ENCODE results near the gene AK2. TPM values are rescaled to one million over a fixed set of nuclear protein-coding genes. Genes with fewer than 3 reads are reported as not detected.
A peak's percentile ranks its signal among the peaks of the same experiment; 100 is the strongest.

The AK2 gene
- total RNA-seq, 1 experiment from 2014 or later: 191 TPM

DNA sequence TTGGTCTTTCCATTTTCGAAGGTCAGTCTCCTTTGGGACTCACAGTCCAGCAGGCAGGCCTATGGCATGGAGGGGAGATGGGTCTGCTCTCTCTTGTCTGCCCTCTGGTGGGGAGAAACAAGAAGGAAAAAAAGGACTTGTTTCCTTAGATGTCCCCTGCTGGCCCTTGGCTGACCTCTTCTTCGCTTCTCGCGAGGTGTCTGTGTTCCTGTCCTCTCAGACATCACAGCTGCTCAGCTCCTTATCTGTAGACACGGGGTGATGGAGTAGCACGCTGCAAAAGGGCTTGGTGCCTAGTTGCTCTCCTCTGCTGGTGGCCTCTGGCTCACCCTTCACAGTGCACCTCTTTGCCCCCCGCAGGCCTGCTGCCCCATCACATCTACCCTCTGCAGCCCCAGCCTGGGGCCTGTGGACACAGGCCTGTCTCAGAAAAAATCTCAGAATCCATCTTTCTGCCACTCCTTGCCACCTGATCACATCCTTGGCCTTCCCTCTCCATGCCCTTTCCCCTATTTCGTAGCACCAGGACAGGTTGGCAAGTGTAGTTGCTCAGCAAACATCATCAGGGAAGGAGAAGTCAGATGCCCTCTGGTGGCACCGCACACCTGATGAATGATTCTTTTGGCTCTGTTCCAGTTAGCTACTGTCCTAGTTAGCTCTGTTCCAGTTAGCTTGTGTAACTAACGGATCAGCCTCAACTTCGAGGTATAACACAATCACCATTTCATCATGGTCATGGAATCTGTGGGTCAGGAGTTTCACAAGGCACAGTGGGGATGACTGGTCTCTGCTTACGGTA is 18.7 kb upstream of the AK2 start:
- TF ChIP-seq, protein P1, sequence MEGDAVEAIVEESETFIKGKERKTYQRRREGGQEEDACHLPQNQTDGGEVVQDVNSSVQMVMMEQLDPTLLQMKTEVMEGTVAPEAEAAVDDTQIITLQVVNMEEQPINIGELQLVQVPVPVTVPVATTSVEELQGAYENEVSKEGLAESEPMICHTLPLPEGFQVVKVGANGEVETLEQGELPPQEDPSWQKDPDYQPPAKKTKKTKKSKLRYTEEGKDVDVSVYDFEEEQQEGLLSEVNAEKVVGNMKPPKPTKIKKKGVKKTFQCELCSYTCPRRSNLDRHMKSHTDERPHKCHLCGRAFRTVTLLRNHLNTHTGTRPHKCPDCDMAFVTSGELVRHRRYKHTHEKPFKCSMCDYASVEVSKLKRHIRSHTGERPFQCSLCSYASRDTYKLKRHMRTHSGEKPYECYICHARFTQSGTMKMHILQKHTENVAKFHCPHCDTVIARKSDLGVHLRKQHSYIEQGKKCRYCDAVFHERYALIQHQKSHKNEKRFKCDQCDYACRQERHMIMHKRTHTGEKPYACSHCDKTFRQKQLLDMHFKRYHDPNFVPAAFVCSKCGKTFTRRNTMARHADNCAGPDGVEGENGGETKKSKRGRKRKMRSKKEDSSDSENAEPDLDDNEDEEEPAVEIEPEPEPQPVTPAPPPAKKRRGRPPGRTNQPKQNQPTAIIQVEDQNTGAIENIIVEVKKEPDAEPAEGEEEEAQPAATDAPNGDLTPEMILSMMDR (conservative IDR thresholded peaks at IDR 0.05): peak; percentile 85
- TF ChIP-seq EZH2 (IDR thresholded peaks at IDR 0.05; ENCODE audit: low read depth): no peak
- Histone ChIP-seq H3K79me2 (ENCODE audit: low read depth) (no peaks in the 10 kb centered on the region), H3K4me2 (peak overlapping the region; percentile 57), H3F3A (ENCODE audit: insufficient read depth, low read depth) (peaks cover 24% of the 10 kb centered on the region), H3K4me3 (no peak overlapping the region; the same call in 1 of the 2 replicates), H2AFZ (no peak overlapping the region), H4K20me1 (ENCODE audit: insufficient read depth) (no peaks in the 10 kb centered on the region), H3K36me3 (ENCODE audit: low read depth) (no peaks in the 10 kb centered on the region), H3K27me3 (ENCODE audit: insufficient read depth, low read depth) (no peaks in the 10 kb centered on the region), H3K9me2 (ENCODE audit: insufficient read depth) (no peaks in the 10 kb centered on the region), H3K27ac (peak overlapping the region; percentile 60), H3K9me3 (ENCODE audit: insufficient read depth, low read depth) (no peaks in the 10 kb centered on the region), H3K4me1 (replicated peaks; ENCODE audit: insufficient read depth) (peaks cover 29% of the 10 kb centered on the region)
- intact Hi-C loops (cut with micrococcal nuclease; ENCODE audit: unreplicated experiment): loop anchor here (1.0 kb wide), 3 partner anchors 48 to 174 kb away; no protein-coding TSS in a partner anchor
- CTCF ChIA-PET: interaction anchor here (1.0 to 1.2 kb wide), 5 partner anchors 31 to 122 kb away, joined by 3 to 7 read pairs (median 4); no protein-coding TSS in a partner anchor
- peak; percentile 60 to 85 for DNase-seq
- POLR2A ChIA-PET (ENCODE audit: unreplicated experiment): interaction anchor here (0.5 to 0.7 kb wide), 3 partner anchors 19 to 151 kb away, joined by 3 to 9 read pairs (median 5); no protein-coding TSS in a partner anchor
- no TSS peak for BruUV-seq (replicated peaks)

DNA sequence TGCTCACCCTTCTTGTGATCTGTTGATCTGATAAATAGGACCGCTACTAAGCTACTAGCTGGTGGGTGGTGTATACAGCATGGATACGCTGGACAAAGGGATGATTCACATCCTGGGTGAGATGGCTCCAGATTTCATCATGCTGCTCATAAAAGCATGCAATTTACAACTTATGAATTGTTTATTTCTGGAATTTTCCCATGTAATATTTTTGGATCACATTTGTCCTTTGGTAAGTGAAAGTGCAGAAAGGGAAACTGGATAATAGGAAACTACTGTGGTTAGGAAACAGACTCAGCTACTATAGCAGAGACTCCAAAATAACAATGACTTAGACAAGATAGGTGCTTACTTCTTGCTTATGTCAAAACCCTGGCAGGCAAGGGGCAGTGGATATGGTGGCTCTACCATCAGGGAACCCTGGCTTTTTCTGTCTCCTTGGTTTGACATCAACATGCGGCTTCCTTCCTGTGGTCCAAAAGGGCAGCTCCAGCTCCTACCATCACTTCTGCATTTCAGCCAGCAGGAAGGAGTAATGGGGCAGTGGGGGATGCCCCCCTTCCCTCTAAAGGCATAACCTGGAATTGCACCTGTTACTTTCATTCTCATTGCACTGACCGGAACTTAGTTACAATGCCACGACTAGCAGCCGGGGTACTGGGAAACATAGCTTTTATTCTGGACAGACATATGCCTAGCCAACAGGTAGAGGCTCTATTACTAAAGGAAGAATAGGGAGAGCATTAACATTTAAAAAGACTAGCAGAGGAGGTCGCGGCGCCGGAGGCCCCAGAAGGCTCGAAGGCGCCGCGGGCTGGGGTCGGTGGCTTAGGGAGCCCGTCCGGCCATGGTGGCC is 13.8 kb upstream of the AK2 start:
- H3K9me3 ChIP-seq (ENCODE audit: insufficient read depth, low read depth): no peaks in the 10 kb centered on the region
- no peaks in the 10 kb centered on the region for H4K20me1 ChIP-seq (ENCODE audit: insufficient read depth)
- ChIA-PET CTCF (interaction anchor here (0.6 kb wide), 1 partner anchor 121 kb away, joined by 3 read pairs; no protein-coding TSS in a partner anchor), POLR2A (ENCODE audit: unreplicated experiment) (no interaction called here)
- no peaks in the 10 kb centered on the region for H3K36me3 ChIP-seq (ENCODE audit: low read depth)
- peak; percentile 25 to 80 for DNase-seq
- no peaks in the 10 kb centered on the region for H3K9me2 ChIP-seq (ENCODE audit: insufficient read depth)
- peak overlapping the region; percentile 95 for H3K27ac ChIP-seq
- peaks cover 49% of the 10 kb centered on the region for H3F3A ChIP-seq (ENCODE audit: insufficient read depth, low read depth)
- no peak for TF ChIP-seq EZH2 (IDR thresholded peaks at IDR 0.05; ENCODE audit: low read depth)
- TF ChIP-seq, protein P1 (conservative IDR thresholded peaks at IDR 0.05): peak; percentile 47; the same call in 1 of the 2 replicates
- H3K4me1 ChIP-seq (replicated peaks; ENCODE audit: insufficient read depth): peaks cover 44% of the 10 kb centered on the region
- no peaks in the 10 kb centered on the region for H3K27me3 ChIP-seq (ENCODE audit: insufficient read depth, low read depth)
- H2AFZ ChIP-seq: no peak overlapping the region
- intact Hi-C loops (cut with micrococcal nuclease; ENCODE audit: unreplicated experiment): no loop called here
- H3K4me3 ChIP-seq: no peak overlapping the region
- no peaks in the 10 kb centered on the region for H3K79me2 ChIP-seq (ENCODE audit: low read depth)
- BruUV-seq (replicated peaks): no TSS peak
- peak overlapping the region; percentile 50 for H3K4me2 ChIP-seq

DNA sequence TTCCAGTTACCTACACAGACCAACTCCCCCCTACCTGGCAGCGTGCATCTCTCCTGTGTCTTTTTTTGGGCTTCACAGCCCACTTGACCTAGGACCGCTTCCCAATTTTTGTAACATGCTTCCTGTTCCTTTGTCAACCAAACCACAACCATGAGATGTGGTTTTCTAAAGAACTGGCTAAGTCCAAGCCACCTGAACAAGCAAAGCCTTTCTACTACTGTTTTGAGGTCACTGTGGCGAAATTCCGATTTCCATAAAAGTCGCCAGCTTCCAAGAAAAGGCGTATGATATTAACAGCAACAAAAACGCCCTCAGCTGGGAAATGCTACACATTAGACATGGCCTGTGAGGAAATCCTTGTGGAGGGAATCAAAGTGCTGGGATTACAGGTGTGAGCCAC is 12.7 kb upstream of the AK2 start:
- DNase-seq: no peak
- Histone ChIP-seq H3K27ac (peak overlapping the region; percentile 95), H2AFZ (no peak overlapping the region), H3K9me3 (ENCODE audit: insufficient read depth, low read depth) (no peaks in the 10 kb centered on the region), H3K4me3 (no peak overlapping the region), H3K27me3 (ENCODE audit: insufficient read depth, low read depth) (no peaks in the 10 kb centered on the region), H3K4me2 (peak overlapping the region; percentile 50; the same call in 1 of the 2 replicates), H3F3A (ENCODE audit: insufficient read depth, low read depth) (peaks cover 41% of the 10 kb centered on the region), H3K36me3 (ENCODE audit: low read depth) (no peaks in the 10 kb centered on the region), H3K9me2 (ENCODE audit: insufficient read depth) (no peaks in the 10 kb centered on the region), H3K79me2 (ENCODE audit: low read depth) (no peaks in the 10 kb centered on the region), H3K4me1 (replicated peaks; ENCODE audit: insufficient read depth) (peaks cover 34% of the 10 kb centered on the region), H4K20me1 (ENCODE audit: insufficient read depth) (no peaks in the 10 kb centered on the region)
- POLR2A ChIA-PET (ENCODE audit: unreplicated experiment): no interaction called here
- TF ChIP-seq, protein P1 (conservative IDR thresholded peaks at IDR 0.05): no peak
- no peak for TF ChIP-seq EZH2 (IDR thresholded peaks at IDR 0.05; ENCODE audit: low read depth)
- intact Hi-C loops (cut with micrococcal nuclease; ENCODE audit: unreplicated experiment): no loop called here
- no TSS peak for BruUV-seq (replicated peaks)
- CTCF ChIA-PET: no interaction called here
